AG10803 (cell line): Measurements from ENCODE around the gene KBTBD8.

Experiments used
- DNase-seq: peaks from one replicate; pipeline ENCODE4 v3.0.0; 2010; ENCODE audit warnings: low read depth
- H3K4me3 ChIP-seq: 2 replicates; pipeline ENCODE4 v1.5.1; 2011; ENCODE audit warnings: mild to moderate bottlenecking, low read length, control low read depth
- CTCF ChIP-seq: conservative IDR thresholded peaks from 2 replicates; pipeline ENCODE4 v1.5.1; 2011; ENCODE audit warnings: mild to moderate bottlenecking, low read length, control low read depth, inconsistent platforms

The KBTBD8 gene

GRCh38 chr3:66958067-66958466 lies 40.0 kb upstream of the KBTBD8 start:
- DNase-seq, result no peak
- no peak for TF ChIP-seq CTCF
- H3K4me3 ChIP-seq, result no peak overlapping the region

DNA sequence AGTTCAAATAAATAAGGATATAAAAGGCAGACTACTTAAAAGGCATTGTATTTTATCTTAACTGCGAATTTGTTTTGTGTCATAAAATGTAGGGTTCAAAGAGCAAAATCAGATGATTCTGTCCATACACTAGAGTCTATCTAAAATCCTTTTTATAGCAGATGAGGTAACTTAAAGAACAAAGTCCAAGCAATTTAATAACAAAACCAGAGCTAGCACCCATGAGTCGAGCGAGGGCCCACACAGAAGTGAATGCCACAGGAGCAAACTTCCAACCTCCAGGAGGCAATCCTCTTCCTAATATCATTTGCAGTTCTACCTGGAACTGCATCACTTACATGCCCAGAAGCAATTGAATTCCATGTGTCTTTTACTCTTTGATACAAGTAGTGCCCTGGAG lies 35.4 kb upstream of the KBTBD8 start:
- no peak overlapping the region for H3K4me3 ChIP-seq
- no peak for DNase-seq
- TF ChIP-seq CTCF, result no peak

DNA sequence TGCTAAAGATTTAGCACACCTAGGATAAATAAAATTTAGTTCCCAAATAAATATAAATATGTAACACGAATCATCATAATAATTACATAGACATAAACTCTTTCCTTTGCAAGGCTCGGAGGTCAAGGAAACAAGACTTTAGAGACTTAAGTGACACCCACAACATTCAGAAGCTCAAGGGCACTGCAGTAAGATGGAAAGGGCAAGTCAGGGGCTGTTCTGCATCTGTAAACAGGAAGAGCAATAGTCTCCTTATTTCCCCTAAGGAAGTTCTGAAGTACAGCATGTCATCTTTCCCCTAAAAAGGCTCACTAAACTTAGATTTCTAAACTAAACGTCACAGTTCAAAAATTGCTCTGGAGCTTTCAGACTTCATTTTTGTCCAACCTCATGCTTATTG lies 26.9 kb upstream of the KBTBD8 start:
- no peak overlapping the region for H3K4me3 ChIP-seq
- DNase-seq, result no peak
- no peak for TF ChIP-seq CTCF

DNA sequence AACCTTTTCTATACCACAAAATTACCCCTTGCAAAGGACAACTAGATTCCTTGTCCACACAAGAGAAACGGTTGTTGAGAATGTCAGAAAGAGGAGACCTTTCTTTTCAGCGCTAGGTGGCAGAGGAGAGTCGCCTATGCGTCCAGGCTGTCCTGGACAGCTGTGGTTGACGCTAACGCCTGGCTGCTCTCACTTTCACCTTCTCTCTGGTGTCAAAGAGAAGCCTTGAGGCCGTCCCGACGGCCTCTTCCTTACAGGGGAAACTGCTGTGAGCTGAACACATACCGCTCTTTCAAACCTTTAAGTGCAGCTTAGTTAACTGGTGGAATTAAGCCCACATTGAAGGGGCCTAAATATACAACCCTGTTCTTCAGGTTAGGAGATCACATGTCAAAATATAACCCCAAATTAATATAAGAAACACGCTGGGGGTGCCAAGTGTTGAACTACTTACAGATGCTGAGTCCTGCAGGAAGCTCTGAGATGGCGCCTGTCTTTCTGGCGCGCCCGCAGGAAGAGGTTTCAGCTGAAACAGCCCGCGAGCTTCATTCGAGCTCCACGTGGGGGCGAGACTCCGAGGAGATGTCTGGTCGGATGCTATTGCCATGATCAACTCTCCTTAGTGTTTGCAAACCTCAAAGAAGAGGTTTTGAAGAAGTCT lies 26.1 kb upstream of the KBTBD8 start:
- H3K4me3 ChIP-seq, result peak overlapping the region; percentile 48
- TF ChIP-seq CTCF, result peak; percentile 94
- peak; percentile 62 for DNase-seq

- no peak for TF ChIP-seq CTCF
- no peak for DNase-seq
- no peak overlapping the region for H3K4me3 ChIP-seq
These were observed 17.3 kb upstream of the KBTBD8 start for GRCh38 chr3:66980791-66981190.

DNA sequence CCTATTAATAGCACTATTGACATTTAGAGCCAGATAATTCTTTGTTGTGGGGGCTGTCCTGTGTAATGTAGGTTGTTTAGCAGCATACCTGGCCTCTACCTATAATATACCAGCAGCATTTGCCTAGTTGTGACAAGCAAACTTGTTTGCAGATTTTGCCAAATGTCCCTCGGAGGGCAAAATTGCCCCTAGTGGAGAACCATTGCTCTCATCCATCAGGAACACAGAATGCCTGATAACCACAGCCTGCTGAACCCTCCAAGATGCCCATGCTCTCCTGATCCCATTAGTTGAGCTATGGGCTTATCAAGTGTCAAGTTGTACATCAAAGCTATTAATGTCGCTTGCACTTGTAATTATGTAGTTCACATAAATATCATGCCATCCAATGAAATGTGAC lies 15.0 kb upstream of the KBTBD8 start:
- no peak overlapping the region for H3K4me3 ChIP-seq
- DNase-seq, result no peak
- no peak for TF ChIP-seq CTCF

DNA sequence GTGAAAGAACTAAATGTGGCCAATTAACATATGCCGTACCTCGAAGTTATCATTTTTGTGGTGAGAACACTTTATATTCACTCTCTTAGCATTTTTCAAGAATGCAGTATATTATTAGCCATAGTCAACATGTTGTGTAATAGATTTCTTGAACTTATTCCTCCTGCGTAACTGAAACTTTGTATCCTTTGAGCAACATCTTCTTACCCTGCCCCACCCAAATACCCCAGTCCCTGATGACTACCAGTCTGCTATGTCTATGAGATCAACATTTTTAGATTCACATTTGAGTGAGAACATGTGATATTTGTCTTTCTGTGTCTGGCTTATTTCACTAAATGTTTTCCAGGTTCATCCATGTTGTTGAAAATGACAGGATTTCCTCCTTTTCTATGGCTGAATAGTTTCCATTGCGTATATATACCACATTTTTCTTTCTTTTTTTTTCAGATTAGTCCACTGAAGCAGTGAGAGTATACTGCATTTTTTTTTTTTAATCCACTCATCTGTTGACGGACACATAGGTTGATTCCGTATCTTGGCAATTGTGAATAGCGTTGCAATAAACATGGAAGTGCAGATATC lies 12.7 kb upstream of the KBTBD8 start:
- no peak overlapping the region for H3K4me3 ChIP-seq
- peak; percentile 14 for DNase-seq
- TF ChIP-seq CTCF, result no peak
